CD14-positive monocyte (primary cell): ENCODE data around the gene ARHGAP15. TPM values are rescaled to one million over a fixed set of nuclear protein-coding genes. Genes with fewer than 3 reads are reported as not detected.

ENCODE experiments used
- DNase-seq, 3 donors: peaks; one replicate each; pipeline ENCODE4 v3.0.0-alpha.2; 2011 to 2022
- H2AFZ ChIP-seq: 2 replicates; pipeline ENCODE4 v1.6.0; 2012; ENCODE audit warnings: mild to moderate bottlenecking, low read depth, low read length, inconsistent platforms; ENCODE audit not compliant: insufficient read depth, poor library complexity, severe bottlenecking
- H3K27ac ChIP-seq, 2 donors: 1 replicate in 1 of 2; 2 replicates in 1 of 2; pipeline ENCODE4 v1.5.1; 2012 to 2013; ENCODE audit warnings: low read length in 2 of 2, control low read depth in 1 of 2, inconsistent platforms in 1 of 2, low read depth in 1 of 2, mild to moderate bottlenecking in 1 of 2
- H3K27me3 ChIP-seq, 2 donors: one replicate each; pipeline versions ENCODE4 v1.6.0 to v1.6.1; 2011 to 2013; ENCODE audit warnings: low read length in 2 of 2; ENCODE audit not compliant: control insufficient read depth in 2 of 2, insufficient read depth in 2 of 2
- H3K36me3 ChIP-seq, 2 donors: replicated peaks in 1 of 2; 1 replicate in 1 of 2; 2 replicates in 1 of 2; pipeline versions ENCODE4 v1.5.1 to v1.6.1; 2012 to 2013; ENCODE audit warnings: low read length in 2 of 2, control low read depth in 1 of 2, inconsistent platforms in 1 of 2, mild to moderate bottlenecking in 1 of 2; ENCODE audit not compliant: insufficient read depth in 2 of 2, control insufficient read depth in 1 of 2
- H3K4me1 ChIP-seq, 2 donors: 1 replicate in 1 of 2; 2 replicates in 1 of 2; pipeline versions ENCODE4 v1.5.1 to v1.6.1; 2012 to 2013; ENCODE audit warnings: low read length in 2 of 2, control low read depth in 1 of 2, inconsistent platforms in 1 of 2, mild to moderate bottlenecking in 1 of 2, moderate library complexity in 1 of 2; ENCODE audit not compliant: insufficient read depth in 2 of 2, control insufficient read depth in 1 of 2
- H3K4me2 ChIP-seq: replicated peaks from 2 replicates; pipeline ENCODE3; 2012; ENCODE audit warnings: low read length, moderate library complexity, mild to moderate bottlenecking; ENCODE audit not compliant: poor library complexity, severe bottlenecking; ENCODE audit errors: extremely low read depth
- H3K4me3 ChIP-seq, 3 experiments: fragments of 200-600 bp in 1 of 3; sonication (generic) in 1 of 3; replicated peaks in 1 of 3; 1 replicate in 2 of 3; 2 replicates in 1 of 3; pipeline ENCODE4 v1.5.1; 2011 to 2013; ENCODE audit warnings: low read length in 3 of 3, mild to moderate bottlenecking in 3 of 3, control low read depth in 2 of 3, low read depth in 2 of 3, inconsistent platforms in 1 of 3, moderate library complexity in 1 of 3
- H3K79me2 ChIP-seq: 2 replicates; pipeline ENCODE4 v1.6.0; 2012; ENCODE audit warnings: mild to moderate bottlenecking, control low read depth, inconsistent platforms, low read length, moderate library complexity; ENCODE audit not compliant: insufficient read depth
- H3K9ac ChIP-seq: 2 replicates; pipeline ENCODE4 v1.6.0; 2017; ENCODE audit warnings: low read length, mild to moderate bottlenecking; ENCODE audit not compliant: insufficient read depth, poor library complexity, severe bottlenecking
- H3K9me3 ChIP-seq, 2 donors: replicated peaks in 1 of 2; 1 replicate in 1 of 2; 2 replicates in 1 of 2; pipeline versions ENCODE4 v1.5.1 to v1.6.1; 2012 to 2013; ENCODE audit warnings: low read length in 2 of 2, control low read depth in 1 of 2; ENCODE audit not compliant: control insufficient read depth in 1 of 2, insufficient read depth in 1 of 2
- H4K20me1 ChIP-seq: 2 replicates; pipeline ENCODE4 v1.6.0; 2012; ENCODE audit warnings: mild to moderate bottlenecking, low read length, control low read depth, moderate library complexity; ENCODE audit not compliant: insufficient read depth
- H3K27ac Mint-ChIP-seq, 7 donors: one replicate each; pipeline ENCODE4 v1.8.0; 2020; ENCODE audit warnings: mild to moderate bottlenecking in 7 of 7, mixed read lengths in 7 of 7, moderate library complexity in 6 of 7, inconsistent platforms in 2 of 7
- H3K27me3 Mint-ChIP-seq, 3 donors: one replicate each; pipeline ENCODE4 v1.8.0; 2021 to 2022; ENCODE audit warnings: low read depth in 3 of 3, mild to moderate bottlenecking in 3 of 3, mixed read lengths in 3 of 3, moderate library complexity in 3 of 3, inconsistent platforms in 1 of 3
- H3K36me3 Mint-ChIP-seq, 2 donors: one replicate each; pipeline ENCODE4 v1.8.0; 2020; ENCODE audit warnings: mixed read lengths in 2 of 2, inconsistent platforms in 1 of 2, mild to moderate bottlenecking in 1 of 2
- H3K4me1 Mint-ChIP-seq: one replicate; pipeline ENCODE4 v1.8.0; 2020; ENCODE audit warnings: mild to moderate bottlenecking, mixed read lengths
- H3K4me3 Mint-ChIP-seq, 2 donors: one replicate each; pipeline ENCODE4 v1.8.0; 2020; ENCODE audit warnings: mild to moderate bottlenecking in 2 of 2, mixed read lengths in 2 of 2, moderate library complexity in 1 of 2
- H3K9me3 Mint-ChIP-seq, 7 donors: one replicate each; pipeline ENCODE4 v1.8.0; 2020 to 2022; ENCODE audit warnings: mixed read lengths in 7 of 7, mild to moderate bottlenecking in 6 of 7, moderate library complexity in 6 of 7, inconsistent platforms in 2 of 7
- WGBS: methylation state at CpG from one replicate; pipeline ENCODE4 v1.1.5; 2013; ENCODE audit warnings: missing lambda C conversion rate; ENCODE audit not compliant: insufficient coverage; 5-methylcytosine and 5-hydroxymethylcytosine counted together
- intact Hi-C, 2 donors: fragments of 100-400 bp; cut with micrococcal nuclease; formaldehyde crosslinking; loops; one replicate each; pipeline versions ENCODE4 v1.15.0 to v1.15.1; 2023
- polyA plus RNA-seq, 3 donors: library from polyadenylated mRNA; depleted of rRNA in 1 of 3; unstranded in 2 of 3; stranded (reverse) in 1 of 3; fragments of 300-500 nt in 2 of 3; fragments of >200 nt in 1 of 3; fragmentation: Illumina TruSeq in 2 of 3; gene quantifications; 1 replicate in 2 of 3; 2 replicates in 1 of 3; pipeline ENCODE4 v1.2.3, GENCODE V29; 2012 to 2021
- TF ChIP-seq, protein P1 (sequence below): fragments of 200-600 bp; IDR thresholded peaks from one replicate; pipeline ENCODE4 v1.8.0; 2022; ENCODE audit warnings: antibody characterized with exemption, mild to moderate bottlenecking

ARHGAP15 gene
- polyA plus RNA-seq, 3 donors, result 35.4 to 50.9 (median 50.7) TPM

- intact Hi-C loops, result no loop called here
- Mint-ChIP-seq H3K27me3 (peaks cover 0 to 2% (median 0%) of the 10 kb centered on the region in 3 donors), H3K9me3 (no peaks in the 10 kb centered on the region), H3K4me3 (no peak overlapping the region), H3K27ac (no peak overlapping the region), H3K36me3 (peaks cover 11 to 33% of the 10 kb centered on the region in 2 donors), H3K4me1 (no peaks in the 10 kb centered on the region)
- no peak overlapping the region for H3K9ac ChIP-seq
- H3K4me2 ChIP-seq, result no peak overlapping the region
- H3K4me1 ChIP-seq, result no peaks in the 10 kb centered on the region
- no peak overlapping the region for H3K27ac ChIP-seq
- WGBS, result no CpG with 5 or more reads among the region's 1 CpG
- no peaks in the 10 kb centered on the region for H3K9me3 ChIP-seq
- DNase-seq, result no peak
- H4K20me1 ChIP-seq, result no peaks in the 10 kb centered on the region
- H2AFZ ChIP-seq, result no peak overlapping the region
- H3K4me3 ChIP-seq, result no peak overlapping the region
- H3K36me3 ChIP-seq, result peaks cover 5 to 21% of the 10 kb centered on the region in 2 donors
- no peaks in the 10 kb centered on the region for H3K27me3 ChIP-seq
- H3K79me2 ChIP-seq, result no peaks in the 10 kb centered on the region
- TF ChIP-seq, protein P1, sequence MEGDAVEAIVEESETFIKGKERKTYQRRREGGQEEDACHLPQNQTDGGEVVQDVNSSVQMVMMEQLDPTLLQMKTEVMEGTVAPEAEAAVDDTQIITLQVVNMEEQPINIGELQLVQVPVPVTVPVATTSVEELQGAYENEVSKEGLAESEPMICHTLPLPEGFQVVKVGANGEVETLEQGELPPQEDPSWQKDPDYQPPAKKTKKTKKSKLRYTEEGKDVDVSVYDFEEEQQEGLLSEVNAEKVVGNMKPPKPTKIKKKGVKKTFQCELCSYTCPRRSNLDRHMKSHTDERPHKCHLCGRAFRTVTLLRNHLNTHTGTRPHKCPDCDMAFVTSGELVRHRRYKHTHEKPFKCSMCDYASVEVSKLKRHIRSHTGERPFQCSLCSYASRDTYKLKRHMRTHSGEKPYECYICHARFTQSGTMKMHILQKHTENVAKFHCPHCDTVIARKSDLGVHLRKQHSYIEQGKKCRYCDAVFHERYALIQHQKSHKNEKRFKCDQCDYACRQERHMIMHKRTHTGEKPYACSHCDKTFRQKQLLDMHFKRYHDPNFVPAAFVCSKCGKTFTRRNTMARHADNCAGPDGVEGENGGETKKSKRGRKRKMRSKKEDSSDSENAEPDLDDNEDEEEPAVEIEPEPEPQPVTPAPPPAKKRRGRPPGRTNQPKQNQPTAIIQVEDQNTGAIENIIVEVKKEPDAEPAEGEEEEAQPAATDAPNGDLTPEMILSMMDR, result no peak
Observed at GRCh38 chr2:143601828-143602227, 472.6 kb downstream of the ARHGAP15 start.

DNA sequence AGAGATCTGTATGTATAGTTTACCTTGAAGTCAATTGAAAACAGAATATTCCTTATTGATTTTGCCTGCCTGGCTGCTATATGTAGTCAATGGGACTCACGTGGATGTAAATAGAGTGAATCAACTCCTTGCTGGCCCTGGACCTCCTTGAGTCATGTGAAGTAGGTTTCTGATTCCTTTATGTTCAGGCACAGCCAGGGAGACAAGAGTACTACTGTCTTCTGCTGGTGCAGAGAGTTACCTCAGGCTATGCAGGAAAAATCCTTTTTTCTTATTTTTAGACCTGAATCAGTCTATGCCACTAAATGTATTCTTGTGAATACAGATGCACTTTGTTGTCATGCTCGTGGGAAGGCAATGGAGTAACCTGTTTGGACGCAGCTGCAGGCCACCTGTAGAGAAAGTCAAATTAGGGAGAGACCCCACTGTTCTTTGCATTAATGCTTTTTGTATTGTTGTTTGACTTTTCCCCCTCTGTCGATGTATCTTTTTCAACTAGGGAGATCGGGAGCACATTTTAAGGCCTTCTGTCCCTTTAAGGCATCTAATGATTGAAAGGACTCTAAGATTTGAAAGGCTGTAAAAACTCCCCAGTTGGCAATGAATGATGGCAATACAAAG lies 473.9 kb downstream of the ARHGAP15 start:
- no peak overlapping the region for H3K4me3 ChIP-seq
- H2AFZ ChIP-seq, result no peak overlapping the region
- DNase-seq, result no peak
- intact Hi-C loops, result no loop called here
- TF ChIP-seq, protein P1, result no peak
- no peaks in the 10 kb centered on the region for H3K79me2 ChIP-seq
- no peaks in the 10 kb centered on the region for H3K9me3 ChIP-seq
- no peak overlapping the region for H3K4me2 ChIP-seq
- WGBS, result 100% methylated on average over 1 of the region's 5 CpGs
- no peak overlapping the region for H3K9ac ChIP-seq
- Mint-ChIP-seq H3K4me3 (no peak overlapping the region), H3K27ac (peak overlapping the region in 1 of 7 donors; percentile 4), H3K4me1 (no peaks in the 10 kb centered on the region), H3K27me3 (peaks cover 0 to 2% (median 0%) of the 10 kb centered on the region in 3 donors), H3K36me3 (peaks cover 17 to 41% of the 10 kb centered on the region in 2 donors), H3K9me3 (no peaks in the 10 kb centered on the region)
- H3K4me1 ChIP-seq, result no peaks in the 10 kb centered on the region
- H3K27ac ChIP-seq, result no peak overlapping the region
- H3K27me3 ChIP-seq, result no peaks in the 10 kb centered on the region
- no peaks in the 10 kb centered on the region for H4K20me1 ChIP-seq
- peaks cover 8 to 16% of the 10 kb centered on the region in 2 donors for H3K36me3 ChIP-seq
